ENCODE measurements around the gene POLN. TPM values are rescaled to one million over a fixed set of nuclear protein-coding genes. Genes with fewer than 3 reads are reported as not detected.

The POLN gene
- total RNA-seq, 1 donor from 2014 or later = 1.9 TPM

GRCh38 chr4:2150076-2150475, 91.8 kb downstream of the POLN start:
- peaks cover 7% of the 10 kb centered on the region for H3K36me3 Mint-ChIP-seq (ENCODE audit: low read depth)
- H3K27ac Mint-ChIP-seq = no peak overlapping the region
- no peak overlapping the region for H3K4me3 Mint-ChIP-seq
- H3K27me3 Mint-ChIP-seq = peaks cover 3% of the 10 kb centered on the region
- no peaks in the 10 kb centered on the region for H3K4me1 Mint-ChIP-seq
- H3K9me3 Mint-ChIP-seq = peaks cover 4% of the 10 kb centered on the region
- intact Hi-C loops (cut with micrococcal nuclease) = no loop called here
- DNase-seq = no peak

- intact Hi-C loops (cut with micrococcal nuclease) = no loop called here
- Mint-ChIP-seq H3K4me1 (peaks cover 23% of the 10 kb centered on the region), H3K27ac (no peak overlapping the region), H3K9me3 (peaks cover 3% of the 10 kb centered on the region), H3K27me3 (no peaks in the 10 kb centered on the region), H3K4me3 (no peak overlapping the region), H3K36me3 (ENCODE audit: low read depth) (peaks cover 4% of the 10 kb centered on the region)
- no peak for DNase-seq
Measured at GRCh38 chr4:2142630-2143427, 99.1 kb downstream of the POLN start.

- Mint-ChIP-seq H3K36me3 (ENCODE audit: low read depth) (no peaks in the 10 kb centered on the region), H3K4me1 (peaks cover 23% of the 10 kb centered on the region), H3K27me3 (no peaks in the 10 kb centered on the region), H3K27ac (peak overlapping the region; percentile 42), H3K4me3 (peak overlapping the region; percentile 23), H3K9me3 (peaks cover 3% of the 10 kb centered on the region)
- DNase-seq = no peak
- intact Hi-C loops (cut with micrococcal nuclease) = no loop called here
Measured at GRCh38 chr4:2141762-2142451, 100.0 kb downstream of the POLN start.

GRCh38 chr4:2141022-2141761, 100.7 kb downstream of the POLN start:
- H3K27ac Mint-ChIP-seq = peak overlapping the region; percentile 42
- peaks cover 23% of the 10 kb centered on the region for H3K4me1 Mint-ChIP-seq
- no peak overlapping the region for H3K4me3 Mint-ChIP-seq
- intact Hi-C loops (cut with micrococcal nuclease) = no loop called here
- H3K36me3 Mint-ChIP-seq (ENCODE audit: low read depth) = no peaks in the 10 kb centered on the region
- no peak for DNase-seq
- H3K9me3 Mint-ChIP-seq = peaks cover 3% of the 10 kb centered on the region
- H3K27me3 Mint-ChIP-seq = no peaks in the 10 kb centered on the region

GRCh38 chr4:2138846-2139500, 102.9 kb downstream of the POLN start:
- Mint-ChIP-seq H3K4me1 (peaks cover 42% of the 10 kb centered on the region), H3K4me3 (no peak overlapping the region), H3K27me3 (no peaks in the 10 kb centered on the region), H3K9me3 (peaks cover 4% of the 10 kb centered on the region), H3K27ac (no peak overlapping the region), H3K36me3 (ENCODE audit: low read depth) (peaks cover 5% of the 10 kb centered on the region)
- DNase-seq = no peak
- intact Hi-C loops (cut with micrococcal nuclease) = loop anchor here (5.0 kb wide), 1 partner anchor 33 kb away; no protein-coding TSS in a partner anchor

- Mint-ChIP-seq H3K27ac (no peak overlapping the region), H3K27me3 (no peaks in the 10 kb centered on the region), H3K9me3 (peaks cover 15% of the 10 kb centered on the region), H3K36me3 (ENCODE audit: low read depth) (peaks cover 18% of the 10 kb centered on the region), H3K4me1 (peaks cover 27% of the 10 kb centered on the region), H3K4me3 (no peak overlapping the region)
- intact Hi-C loops (cut with micrococcal nuclease) = loop anchor here (5.0 kb wide), 1 partner anchor 36 kb away; no protein-coding TSS in a partner anchor
- DNase-seq = peak; percentile 48
Measured at GRCh38 chr4:2136726-2137125, 105.2 kb downstream of the POLN start.

GRCh38 chr4:2135083-2135482, 106.8 kb downstream of the POLN start:
- Mint-ChIP-seq H3K36me3 (ENCODE audit: low read depth) (peaks cover 23% of the 10 kb centered on the region), H3K9me3 (peaks cover 17% of the 10 kb centered on the region), H3K27me3 (no peaks in the 10 kb centered on the region), H3K4me3 (peak overlapping the region; percentile 52), H3K4me1 (peaks cover 20% of the 10 kb centered on the region), H3K27ac (peak overlapping the region; percentile 77)
- intact Hi-C loops (cut with micrococcal nuclease) = loop anchor here (5.0 kb wide), 1 partner anchor 37 kb away; no protein-coding TSS in a partner anchor
- DNase-seq = peak; percentile 84

- no peak overlapping the region for H3K4me3 Mint-ChIP-seq
- peaks cover 23% of the 10 kb centered on the region for H3K36me3 Mint-ChIP-seq (ENCODE audit: low read depth)
- intact Hi-C loops (cut with micrococcal nuclease) = no loop called here
- H3K4me1 Mint-ChIP-seq = peaks cover 20% of the 10 kb centered on the region
- no peak for DNase-seq
- no peaks in the 10 kb centered on the region for H3K27me3 Mint-ChIP-seq
- peak overlapping the region; percentile 25 for H3K27ac Mint-ChIP-seq
- peaks cover 17% of the 10 kb centered on the region for H3K9me3 Mint-ChIP-seq
Measured at GRCh38 chr4:2132438-2132837, 109.5 kb downstream of the POLN start.

GRCh38 chr4:2127609-2128332, 114.2 kb downstream of the POLN start:
- Mint-ChIP-seq H3K4me1 (no peaks in the 10 kb centered on the region), H3K4me3 (no peak overlapping the region), H3K36me3 (ENCODE audit: low read depth) (peaks cover 13% of the 10 kb centered on the region), H3K9me3 (peaks cover 12% of the 10 kb centered on the region), H3K27me3 (no peaks in the 10 kb centered on the region), H3K27ac (no peak overlapping the region)
- no peak for DNase-seq
- intact Hi-C loops (cut with micrococcal nuclease) = no loop called here

- H3K4me1 Mint-ChIP-seq = peaks cover 6% of the 10 kb centered on the region
- H3K36me3 Mint-ChIP-seq (ENCODE audit: low read depth) = peaks cover 6% of the 10 kb centered on the region
- H3K9me3 Mint-ChIP-seq = no peaks in the 10 kb centered on the region
- intact Hi-C loops (cut with micrococcal nuclease) = no loop called here
- no peak overlapping the region for H3K27ac Mint-ChIP-seq
- peaks cover 5% of the 10 kb centered on the region for H3K27me3 Mint-ChIP-seq
- DNase-seq = no peak
- no peak overlapping the region for H3K4me3 Mint-ChIP-seq
Measured at GRCh38 chr4:2126309-2127043, 115.4 kb downstream of the POLN start.

GRCh38 chr4:2125831-2126230, 116.1 kb downstream of the POLN start:
- H3K4me3 Mint-ChIP-seq = no peak overlapping the region

GRCh38 chr4:2125023-2125422, 116.9 kb downstream of the POLN start:
- peaks cover 7% of the 10 kb centered on the region for H3K27me3 Mint-ChIP-seq
- no peaks in the 10 kb centered on the region for H3K9me3 Mint-ChIP-seq
- H3K4me3 Mint-ChIP-seq = no peak overlapping the region
- no peak for DNase-seq
- peaks cover 4% of the 10 kb centered on the region for H3K36me3 Mint-ChIP-seq (ENCODE audit: low read depth)
- intact Hi-C loops (cut with micrococcal nuclease) = no loop called here
- H3K4me1 Mint-ChIP-seq = peaks cover 6% of the 10 kb centered on the region
- H3K27ac Mint-ChIP-seq = no peak overlapping the region

More at GRCh38 chr4:2125831-2126230, 116.1 kb downstream of the POLN start:
- intact Hi-C loops (cut with micrococcal nuclease) = no loop called here
- H3K9me3 Mint-ChIP-seq = no peaks in the 10 kb centered on the region
- peaks cover 4% of the 10 kb centered on the region for H3K36me3 Mint-ChIP-seq (ENCODE audit: low read depth)
- no peak for DNase-seq
- H3K27me3 Mint-ChIP-seq = peaks cover 5% of the 10 kb centered on the region
- H3K4me1 Mint-ChIP-seq = peaks cover 6% of the 10 kb centered on the region
- H3K27ac Mint-ChIP-seq = no peak overlapping the region

Measured in activated CD4-positive, alpha-beta T cell treated with anti-CD3 and anti-CD28 coated beads, Interleukin-2, amount 10 ng/mL, durations not matched to agents 24 days and 14 days (primary cell).